CD8-positive, alpha-beta memory T cell (primary cell): ENCODE data around the gene AGPAT4. TPM values are rescaled to one million over a fixed set of nuclear protein-coding genes. Genes with fewer than 3 reads are reported as not detected.

ENCODE experiments used
- CTCF ChIA-PET: fragments of 350-600 bp; sonication (Branson Sonifier 250); formaldehyde crosslinking; loops from one replicate; lab custom pipeline; 2021; ENCODE audit warnings: antibody characterized with exemption; lab: Charles Lee
- POLR2A ChIA-PET: fragments of 350-600 bp; sonication (Branson Sonifier 250); formaldehyde crosslinking; loops from one replicate; lab custom pipeline; 2021; ENCODE audit warnings: antibody characterized with exemption; lab: Charles Lee
- DNase-seq, 5 donors: peaks; one replicate each; pipeline versions ENCODE4 v3.0.0 to v3.0.0-alpha.2; 2020 to 2022; ENCODE audit warnings: mixed read lengths in 1 of 5
- H3K27ac ChIP-seq: one replicate; pipeline ENCODE4 v1.7.0; 2013; ENCODE audit warnings: low read depth, mild to moderate bottlenecking, low read length, moderate library complexity
- H3K27me3 ChIP-seq: 2 replicates; pipeline ENCODE4 v1.7.0; 2013; ENCODE audit warnings: low read length, mild to moderate bottlenecking; ENCODE audit not compliant: insufficient read depth, poor library complexity, severe bottlenecking
- H3K36me3 ChIP-seq: 2 replicates; pipeline ENCODE4 v1.7.0; 2013; ENCODE audit warnings: mild to moderate bottlenecking, low read length, moderate library complexity; ENCODE audit not compliant: insufficient read depth
- H3K4me1 ChIP-seq: 2 replicates; pipeline ENCODE4 v1.7.0; 2013; ENCODE audit warnings: mild to moderate bottlenecking, low read length, moderate library complexity; ENCODE audit not compliant: insufficient read depth
- H3K4me3 ChIP-seq: 2 replicates; pipeline ENCODE4 v1.7.0; 2013; ENCODE audit warnings: mild to moderate bottlenecking, low read length
- H3K9me3 ChIP-seq: 2 replicates; pipeline ENCODE4 v1.7.0; 2013; ENCODE audit warnings: mild to moderate bottlenecking, low read length
- H3K27ac Mint-ChIP-seq, 8 donors: one replicate each; pipeline ENCODE4 v1.8.0; 2020 to 2021; ENCODE audit warnings: mixed read lengths in 8 of 8, mild to moderate bottlenecking in 6 of 8, inconsistent platforms in 3 of 8, moderate library complexity in 3 of 8
- H3K27me3 Mint-ChIP-seq, 2 donors: one replicate each; pipeline ENCODE4 v1.8.0; 2020 to 2021; ENCODE audit warnings: mixed read lengths in 2 of 2, mild to moderate bottlenecking in 1 of 2, moderate library complexity in 1 of 2
- H3K36me3 Mint-ChIP-seq, 3 donors: one replicate each; pipeline ENCODE4 v1.8.0; 2020 to 2021; ENCODE audit warnings: mixed read lengths in 3 of 3, inconsistent platforms in 1 of 3, mild to moderate bottlenecking in 1 of 3
- H3K4me1 Mint-ChIP-seq, 3 donors: one replicate each; pipeline ENCODE4 v1.8.0; 2020 to 2021; ENCODE audit warnings: mixed read lengths in 3 of 3, inconsistent platforms in 1 of 3, mild to moderate bottlenecking in 1 of 3
- H3K4me3 Mint-ChIP-seq, 7 donors: one replicate each; pipeline ENCODE4 v1.8.0; 2020 to 2021; ENCODE audit warnings: mixed read lengths in 7 of 7, mild to moderate bottlenecking in 6 of 7, moderate library complexity in 4 of 7, inconsistent platforms in 2 of 7
- H3K9me3 Mint-ChIP-seq, 5 donors: one replicate each; pipeline ENCODE4 v1.8.0; 2020 to 2022; ENCODE audit warnings: mixed read lengths in 5 of 5, mild to moderate bottlenecking in 3 of 5, moderate library complexity in 2 of 5, inconsistent platforms in 1 of 5
- polyA plus RNA-seq: library from polyadenylated mRNA; unstranded; fragments of 300-500 nt; fragmentation: Illumina TruSeq; gene quantifications from one replicate; pipeline ENCODE4 v1.2.3, GENCODE V29; 2021
- total RNA-seq, 2 experiments: library from RNA; stranded (reverse); gene quantifications; one replicate each; pipeline ENCODE4 v1.2.3, GENCODE V29; 2021

AGPAT4 gene
- total and polyA plus RNA-seq, 3 experiments from 2014 or later: 2.2 to 5.9 (median 2.8) TPM

- Histone ChIP-seq H3K4me1 (no peaks in the 10 kb centered on the region), H3K36me3 (no peaks in the 10 kb centered on the region), H3K4me3 (no peak overlapping the region), H3K27me3 (no peaks in the 10 kb centered on the region), H3K27ac (no peak overlapping the region), H3K9me3 (no peaks in the 10 kb centered on the region)
- Mint-ChIP-seq H3K9me3 (peaks cover 0 to 3% (median 3%) of the 10 kb centered on the region in 5 donors), H3K4me3 (no peak overlapping the region), H3K36me3 (peaks cover 2 to 8% (median 5%) of the 10 kb centered on the region in 3 donors), H3K27me3 (peaks cover 0 to 2% of the 10 kb centered on the region in 2 donors), H3K4me1 (peaks cover 0 to 1% (median 0%) of the 10 kb centered on the region in 3 donors), H3K27ac (no peak overlapping the region)
- POLR2A ChIA-PET: no interaction called here
- no peak for DNase-seq
- CTCF ChIA-PET: interaction anchor here (1.4 kb wide), 1 partner anchor 10 kb away, joined by 4 read pairs; no protein-coding TSS in a partner anchor
These were observed 74.9 kb downstream of the AGPAT4 start for GRCh38 chr6:161198783-161199460.

- H3K27me3 Mint-ChIP-seq: peaks cover 0 to 2% of the 10 kb centered on the region in 2 donors
- ChIA-PET POLR2A (no interaction called here), CTCF (interaction anchor here (1.4 kb wide), 1 partner anchor 10 kb away, joined by 4 read pairs; no protein-coding TSS in a partner anchor)
- no peaks in the 10 kb centered on the region for H3K9me3 ChIP-seq
- no peak overlapping the region for H3K27ac Mint-ChIP-seq
- no peak overlapping the region for H3K4me3 ChIP-seq
- no peaks in the 10 kb centered on the region for H3K4me1 ChIP-seq
- no peak for DNase-seq
- H3K36me3 Mint-ChIP-seq: peaks cover 2 to 8% (median 5%) of the 10 kb centered on the region in 3 donors
- no peak overlapping the region for H3K4me3 Mint-ChIP-seq
- no peaks in the 10 kb centered on the region for H3K36me3 ChIP-seq
- H3K27ac ChIP-seq: no peak overlapping the region
- H3K4me1 Mint-ChIP-seq: peaks cover 0 to 1% (median 0%) of the 10 kb centered on the region in 3 donors
- no peaks in the 10 kb centered on the region for H3K27me3 ChIP-seq
- peaks cover 0 to 5% (median 3%) of the 10 kb centered on the region in 5 donors for H3K9me3 Mint-ChIP-seq
These were observed 75.7 kb downstream of the AGPAT4 start for GRCh38 chr6:161198176-161198575.

- H3K9me3 ChIP-seq: no peaks in the 10 kb centered on the region
- DNase-seq: no peak
- Mint-ChIP-seq H3K27ac (no peak overlapping the region), H3K27me3 (no peaks in the 10 kb centered on the region), H3K4me3 (no peak overlapping the region), H3K36me3 (peaks cover 0 to 20% (median 3%) of the 10 kb centered on the region in 3 donors), H3K4me1 (peaks cover 0 to 3% (median 0%) of the 10 kb centered on the region in 3 donors), H3K9me3 (peaks cover 0 to 10% (median 8%) of the 10 kb centered on the region in 5 donors)
- no peaks in the 10 kb centered on the region for H3K4me1 ChIP-seq
- H3K27me3 ChIP-seq: no peaks in the 10 kb centered on the region
- no peaks in the 10 kb centered on the region for H3K36me3 ChIP-seq
- POLR2A ChIA-PET: no interaction called here
- H3K27ac ChIP-seq: no peak overlapping the region
- CTCF ChIA-PET: no interaction called here
- no peak overlapping the region for H3K4me3 ChIP-seq
These were observed 78.5 kb downstream of the AGPAT4 start for GRCh38 chr6:161195386-161195785.

GRCh38 chr6:161194374-161194773 is 79.5 kb downstream of the AGPAT4 start:
- ChIA-PET POLR2A (no interaction called here), CTCF (no interaction called here)
- no peaks in the 10 kb centered on the region for H3K27me3 Mint-ChIP-seq
- Histone ChIP-seq H3K4me3 (no peak overlapping the region), H3K4me1 (no peaks in the 10 kb centered on the region), H3K27me3 (no peaks in the 10 kb centered on the region), H3K9me3 (no peaks in the 10 kb centered on the region), H3K27ac (no peak overlapping the region), H3K36me3 (no peaks in the 10 kb centered on the region)
- H3K4me1 Mint-ChIP-seq: peaks cover 0 to 3% (median 0%) of the 10 kb centered on the region in 3 donors
- H3K9me3 Mint-ChIP-seq: peaks cover 0 to 10% (median 8%) of the 10 kb centered on the region in 5 donors
- H3K36me3 Mint-ChIP-seq: peaks cover 0 to 20% (median 3%) of the 10 kb centered on the region in 3 donors
- H3K4me3 Mint-ChIP-seq: no peak overlapping the region
- no peak overlapping the region for H3K27ac Mint-ChIP-seq
- no peak for DNase-seq

- Histone ChIP-seq H3K4me1 (no peaks in the 10 kb centered on the region), H3K36me3 (no peaks in the 10 kb centered on the region), H3K9me3 (no peaks in the 10 kb centered on the region), H3K27me3 (no peaks in the 10 kb centered on the region), H3K27ac (no peak overlapping the region), H3K4me3 (no peak overlapping the region)
- no peak overlapping the region for H3K4me3 Mint-ChIP-seq
- peaks cover 0 to 10% (median 8%) of the 10 kb centered on the region in 5 donors for H3K9me3 Mint-ChIP-seq
- POLR2A ChIA-PET: no interaction called here
- H3K27me3 Mint-ChIP-seq: no peaks in the 10 kb centered on the region
- H3K27ac Mint-ChIP-seq: no peak overlapping the region
- no peak for DNase-seq
- H3K4me1 Mint-ChIP-seq: peaks cover 0 to 3% (median 0%) of the 10 kb centered on the region in 3 donors
- H3K36me3 Mint-ChIP-seq: peaks cover 0 to 20% (median 3%) of the 10 kb centered on the region in 3 donors
- CTCF ChIA-PET: no interaction called here
These were observed 81.0 kb downstream of the AGPAT4 start for GRCh38 chr6:161192636-161193411.

- H3K4me3 Mint-ChIP-seq: no peak overlapping the region
- H3K9me3 ChIP-seq: no peaks in the 10 kb centered on the region
- no peaks in the 10 kb centered on the region for H3K36me3 ChIP-seq
- H3K4me1 Mint-ChIP-seq: peaks cover 0 to 3% (median 0%) of the 10 kb centered on the region in 3 donors
- no peak for DNase-seq
- H3K27me3 Mint-ChIP-seq: no peaks in the 10 kb centered on the region
- no peaks in the 10 kb centered on the region for H3K4me1 ChIP-seq
- peaks cover 0 to 10% (median 8%) of the 10 kb centered on the region in 5 donors for H3K9me3 Mint-ChIP-seq
- no peaks in the 10 kb centered on the region for H3K27me3 ChIP-seq
- no peak overlapping the region for H3K27ac Mint-ChIP-seq
- ChIA-PET POLR2A (no interaction called here), CTCF (no interaction called here)
- no peak overlapping the region for H3K27ac ChIP-seq
- H3K4me3 ChIP-seq: no peak overlapping the region
- peaks cover 1 to 24% (median 3%) of the 10 kb centered on the region in 3 donors for H3K36me3 Mint-ChIP-seq
These were observed 82.2 kb downstream of the AGPAT4 start for GRCh38 chr6:161191671-161192070.

- H3K36me3 Mint-ChIP-seq: peaks cover 1 to 24% (median 5%) of the 10 kb centered on the region in 3 donors
- Histone ChIP-seq H3K36me3 (no peaks in the 10 kb centered on the region), H3K4me3 (no peak overlapping the region), H3K9me3 (no peaks in the 10 kb centered on the region), H3K4me1 (no peaks in the 10 kb centered on the region), H3K27ac (no peak overlapping the region), H3K27me3 (no peaks in the 10 kb centered on the region)
- H3K27ac Mint-ChIP-seq: no peak overlapping the region
- H3K9me3 Mint-ChIP-seq: peaks cover 0 to 10% (median 8%) of the 10 kb centered on the region in 5 donors
- CTCF ChIA-PET: interaction anchor here (1.2 kb wide), 1 partner anchor 11 kb away, joined by 3 read pairs; no protein-coding TSS in a partner anchor
- peaks cover 0 to 3% (median 0%) of the 10 kb centered on the region in 3 donors for H3K4me1 Mint-ChIP-seq
- no peak overlapping the region for H3K4me3 Mint-ChIP-seq
- POLR2A ChIA-PET: no interaction called here
- H3K27me3 Mint-ChIP-seq: no peaks in the 10 kb centered on the region
- DNase-seq: no peak
These were observed 82.9 kb downstream of the AGPAT4 start for GRCh38 chr6:161191007-161191406.

- DNase-seq: no peak
- Mint-ChIP-seq H3K4me3 (no peak overlapping the region), H3K36me3 (peaks cover 1 to 24% (median 5%) of the 10 kb centered on the region in 3 donors), H3K27me3 (no peaks in the 10 kb centered on the region), H3K9me3 (peaks cover 0 to 10% (median 8%) of the 10 kb centered on the region in 5 donors), H3K4me1 (peaks cover 0 to 3% (median 0%) of the 10 kb centered on the region in 3 donors), H3K27ac (no peak overlapping the region)
- Histone ChIP-seq H3K9me3 (no peaks in the 10 kb centered on the region), H3K4me1 (no peaks in the 10 kb centered on the region), H3K27me3 (no peaks in the 10 kb centered on the region), H3K36me3 (no peaks in the 10 kb centered on the region), H3K27ac (no peak overlapping the region), H3K4me3 (no peak overlapping the region)
- POLR2A ChIA-PET: no interaction called here
- CTCF ChIA-PET: interaction anchor here (1.2 kb wide), 1 partner anchor 10 kb away, joined by 3 read pairs; no protein-coding TSS in a partner anchor
These were observed 84.0 kb downstream of the AGPAT4 start for GRCh38 chr6:161189891-161190290.
